ENCODE measurements around the gene SEPSECS.

SEPSECS gene

DNA sequence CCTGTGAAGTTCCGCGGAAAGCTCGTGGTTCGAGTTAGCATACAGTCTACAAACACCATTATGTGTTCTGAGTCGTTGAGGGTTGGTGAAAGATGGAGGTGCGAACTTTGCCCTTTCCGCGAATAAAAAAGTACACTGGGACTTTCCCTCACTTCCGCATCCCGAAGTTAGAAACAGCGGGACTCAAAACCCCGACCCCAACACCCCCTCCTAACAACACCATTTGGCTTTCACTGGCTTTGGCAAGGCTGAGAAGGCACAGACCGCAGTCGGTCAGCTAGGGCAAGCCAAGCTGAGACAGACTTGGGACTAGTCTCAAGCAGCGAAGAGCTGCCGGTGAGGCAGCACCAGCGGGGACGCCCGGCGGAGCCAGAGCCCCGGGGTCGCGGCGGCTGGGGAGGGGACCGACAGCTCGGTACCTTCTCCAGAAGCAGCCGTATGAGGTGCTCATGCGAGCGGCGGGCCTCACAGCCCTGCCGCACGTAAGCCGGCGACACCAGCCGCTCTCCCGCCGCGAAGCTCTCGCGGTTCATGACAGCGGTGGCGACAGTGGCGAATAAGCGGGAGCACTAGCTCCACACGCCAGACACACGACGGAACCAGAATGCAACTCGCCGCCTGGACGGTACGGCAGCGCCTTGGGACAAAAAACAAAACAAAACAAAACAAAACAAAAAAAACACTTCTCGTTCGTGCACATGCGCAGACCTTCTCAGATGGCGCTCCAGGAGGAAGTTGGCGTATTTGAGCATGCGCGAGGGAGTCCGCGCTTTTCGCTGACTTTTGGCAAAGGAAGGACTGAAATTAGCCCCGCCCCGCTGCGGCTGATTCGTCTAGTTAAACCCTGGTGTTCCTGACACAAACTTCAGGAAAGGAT, at the start of gene SEPSECS:
Gene SEPSECS (minus strand): TSS at position 613 of the 877 bp plus-strand sequence. CDS start 80 bp downstream, at position 533.
- TF ChIP-seq ZFP3 (CRISPR knock-in tag; IDR thresholded peaks at IDR 0.05) (0 out of 2 replicates have a peak, but pooled peaks have one; percentile 43), BACH2 (CRISPR knock-in tag; IDR thresholded peaks at IDR 0.05; ENCODE audit: borderline replicate concordance) (no peak), SNAI2 (CRISPR knock-in tag; IDR thresholded peaks at IDR 0.05) (no peak), ESRRG (CRISPR knock-in tag; IDR thresholded peaks at IDR 0.05) (no peak), RARB (CRISPR knock-in tag; IDR thresholded peaks at IDR 0.05) (no peak), CSDC2 (CRISPR knock-in tag; IDR thresholded peaks at IDR 0.05) (0 out of 2 replicates have a peak, but pooled peaks have one; percentile 29), GLIS3 (CRISPR knock-in tag; IDR thresholded peaks at IDR 0.05) (no peak; the same call in 1 of the 2 replicates), ARNTL (CRISPR knock-in tag; IDR thresholded peaks at IDR 0.05; ENCODE audit: borderline replicate concordance, low read depth) (no peak)
- TF ChIP-seq, protein P1, sequence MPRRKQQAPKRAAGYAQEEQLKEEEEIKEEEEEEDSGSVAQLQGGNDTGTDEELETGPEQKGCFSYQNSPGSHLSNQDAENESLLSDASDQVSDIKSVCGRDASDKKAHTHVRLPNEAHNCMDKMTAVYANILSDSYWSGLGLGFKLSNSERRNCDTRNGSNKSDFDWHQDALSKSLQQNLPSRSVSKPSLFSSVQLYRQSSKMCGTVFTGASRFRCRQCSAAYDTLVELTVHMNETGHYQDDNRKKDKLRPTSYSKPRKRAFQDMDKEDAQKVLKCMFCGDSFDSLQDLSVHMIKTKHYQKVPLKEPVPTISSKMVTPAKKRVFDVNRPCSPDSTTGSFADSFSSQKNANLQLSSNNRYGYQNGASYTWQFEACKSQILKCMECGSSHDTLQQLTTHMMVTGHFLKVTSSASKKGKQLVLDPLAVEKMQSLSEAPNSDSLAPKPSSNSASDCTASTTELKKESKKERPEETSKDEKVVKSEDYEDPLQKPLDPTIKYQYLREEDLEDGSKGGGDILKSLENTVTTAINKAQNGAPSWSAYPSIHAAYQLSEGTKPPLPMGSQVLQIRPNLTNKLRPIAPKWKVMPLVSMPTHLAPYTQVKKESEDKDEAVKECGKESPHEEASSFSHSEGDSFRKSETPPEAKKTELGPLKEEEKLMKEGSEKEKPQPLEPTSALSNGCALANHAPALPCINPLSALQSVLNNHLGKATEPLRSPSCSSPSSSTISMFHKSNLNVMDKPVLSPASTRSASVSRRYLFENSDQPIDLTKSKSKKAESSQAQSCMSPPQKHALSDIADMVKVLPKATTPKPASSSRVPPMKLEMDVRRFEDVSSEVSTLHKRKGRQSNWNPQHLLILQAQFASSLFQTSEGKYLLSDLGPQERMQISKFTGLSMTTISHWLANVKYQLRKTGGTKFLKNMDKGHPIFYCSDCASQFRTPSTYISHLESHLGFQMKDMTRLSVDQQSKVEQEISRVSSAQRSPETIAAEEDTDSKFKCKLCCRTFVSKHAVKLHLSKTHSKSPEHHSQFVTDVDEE (CRISPR knock-in tag; IDR thresholded peaks at IDR 0.05), result 0 out of 2 replicates have a peak, but pooled peaks have one; percentile 11
- TF ChIP-seq, protein P2, sequence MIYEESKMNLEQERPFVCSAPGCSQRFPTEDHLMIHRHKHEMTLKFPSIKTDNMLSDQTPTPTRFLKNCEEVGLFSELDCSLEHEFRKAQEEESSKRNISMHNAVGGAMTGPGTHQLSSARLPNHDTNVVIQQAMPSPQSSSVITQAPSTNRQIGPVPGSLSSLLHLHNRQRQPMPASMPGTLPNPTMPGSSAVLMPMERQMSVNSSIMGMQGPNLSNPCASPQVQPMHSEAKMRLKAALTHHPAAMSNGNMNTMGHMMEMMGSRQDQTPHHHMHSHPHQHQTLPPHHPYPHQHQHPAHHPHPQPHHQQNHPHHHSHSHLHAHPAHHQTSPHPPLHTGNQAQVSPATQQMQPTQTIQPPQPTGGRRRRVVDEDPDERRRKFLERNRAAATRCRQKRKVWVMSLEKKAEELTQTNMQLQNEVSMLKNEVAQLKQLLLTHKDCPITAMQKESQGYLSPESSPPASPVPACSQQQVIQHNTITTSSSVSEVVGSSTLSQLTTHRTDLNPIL (CRISPR knock-in tag; IDR thresholded peaks at IDR 0.05; ENCODE audit: low read depth), result no peak
- ATAC-seq, result peak; percentile 90

DNA sequence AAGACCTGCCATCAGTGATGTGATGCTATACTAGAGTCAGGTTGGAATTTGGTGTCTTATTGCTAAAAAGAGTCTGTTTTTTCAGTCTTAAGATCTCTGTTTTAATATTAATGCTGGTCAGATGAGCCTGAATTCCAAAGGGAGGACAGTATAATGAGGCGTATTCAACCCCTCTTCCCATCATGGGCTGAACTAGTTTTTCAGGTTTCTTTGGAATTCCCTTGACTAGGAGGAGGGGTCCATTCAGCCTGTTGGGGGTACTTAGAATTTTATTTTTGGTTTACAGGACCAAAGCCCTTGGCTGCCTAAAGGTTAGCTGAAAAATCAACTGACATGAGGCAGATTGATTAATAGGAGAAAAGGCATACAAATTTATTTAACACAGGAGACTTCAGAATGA, 49.5 kb upstream of the SEPSECS start:
- TF ChIP-seq BACH2 (CRISPR knock-in tag; IDR thresholded peaks at IDR 0.05; ENCODE audit: borderline replicate concordance) (no peak), ZNF565 (CRISPR knock-in tag; conservative IDR thresholded peaks at IDR 0.05; ENCODE audit: low read depth) (no peak), ARNTL (CRISPR knock-in tag; IDR thresholded peaks at IDR 0.05; ENCODE audit: borderline replicate concordance, low read depth) (no peak), TCF4 (CRISPR knock-in tag; IDR thresholded peaks at IDR 0.05; ENCODE audit: borderline replicate concordance) (no peak), ISL1 (CRISPR knock-in tag; IDR thresholded peaks at IDR 0.05) (no peak), ZFP3 (CRISPR knock-in tag; IDR thresholded peaks at IDR 0.05) (no peak), RARB (CRISPR knock-in tag; IDR thresholded peaks at IDR 0.05) (no peak), ZFP30 (CRISPR knock-in tag; IDR thresholded peaks at IDR 0.05) (no peak), ESRRG (CRISPR knock-in tag; IDR thresholded peaks at IDR 0.05) (no peak), PPARA (CRISPR knock-in tag; IDR thresholded peaks at IDR 0.05; ENCODE audit: borderline replicate concordance) (no peak), GLIS3 (CRISPR knock-in tag; IDR thresholded peaks at IDR 0.05) (no peak), SNAI2 (CRISPR knock-in tag; IDR thresholded peaks at IDR 0.05) (no peak), ZNF8 (CRISPR knock-in tag; IDR thresholded peaks at IDR 0.05) (no peak)
- TF ChIP-seq, protein P3, sequence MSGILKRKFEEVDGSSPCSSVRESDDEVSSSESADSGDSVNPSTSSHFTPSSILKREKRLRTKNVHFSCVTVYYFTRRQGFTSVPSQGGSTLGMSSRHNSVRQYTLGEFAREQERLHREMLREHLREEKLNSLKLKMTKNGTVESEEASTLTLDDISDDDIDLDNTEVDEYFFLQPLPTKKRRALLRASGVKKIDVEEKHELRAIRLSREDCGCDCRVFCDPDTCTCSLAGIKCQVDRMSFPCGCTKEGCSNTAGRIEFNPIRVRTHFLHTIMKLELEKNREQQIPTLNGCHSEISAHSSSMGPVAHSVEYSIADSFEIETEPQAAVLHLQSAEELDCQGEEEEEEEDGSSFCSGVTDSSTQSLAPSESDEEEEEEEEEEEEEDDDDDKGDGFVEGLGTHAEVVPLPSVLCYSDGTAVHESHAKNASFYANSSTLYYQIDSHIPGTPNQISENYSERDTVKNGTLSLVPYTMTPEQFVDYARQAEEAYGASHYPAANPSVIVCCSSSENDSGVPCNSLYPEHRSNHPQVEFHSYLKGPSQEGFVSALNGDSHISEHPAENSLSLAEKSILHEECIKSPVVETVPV (CRISPR knock-in tag; IDR thresholded peaks at IDR 0.05), result no peak
- TF ChIP-seq, protein P4, sequence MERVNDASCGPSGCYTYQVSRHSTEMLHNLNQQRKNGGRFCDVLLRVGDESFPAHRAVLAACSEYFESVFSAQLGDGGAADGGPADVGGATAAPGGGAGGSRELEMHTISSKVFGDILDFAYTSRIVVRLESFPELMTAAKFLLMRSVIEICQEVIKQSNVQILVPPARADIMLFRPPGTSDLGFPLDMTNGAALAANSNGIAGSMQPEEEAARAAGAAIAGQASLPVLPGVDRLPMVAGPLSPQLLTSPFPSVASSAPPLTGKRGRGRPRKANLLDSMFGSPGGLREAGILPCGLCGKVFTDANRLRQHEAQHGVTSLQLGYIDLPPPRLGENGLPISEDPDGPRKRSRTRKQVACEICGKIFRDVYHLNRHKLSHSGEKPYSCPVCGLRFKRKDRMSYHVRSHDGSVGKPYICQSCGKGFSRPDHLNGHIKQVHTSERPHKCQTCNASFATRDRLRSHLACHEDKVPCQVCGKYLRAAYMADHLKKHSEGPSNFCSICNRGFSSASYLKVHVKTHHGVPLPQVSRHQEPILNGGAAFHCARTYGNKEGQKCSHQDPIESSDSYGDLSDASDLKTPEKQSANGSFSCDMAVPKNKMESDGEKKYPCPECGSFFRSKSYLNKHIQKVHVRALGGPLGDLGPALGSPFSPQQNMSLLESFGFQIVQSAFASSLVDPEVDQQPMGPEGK (CRISPR knock-in tag; IDR thresholded peaks at IDR 0.05; ENCODE audit: borderline replicate concordance), result no peak
- TF ChIP-seq, protein P2 (CRISPR knock-in tag; IDR thresholded peaks at IDR 0.05; ENCODE audit: low read depth), result no peak
- TF ChIP-seq, protein P1 (CRISPR knock-in tag; IDR thresholded peaks at IDR 0.05), result no peak
- no peak for ATAC-seq
